KMS-11 (cell line): Measurements from ENCODE around the gene CD4.

Experiments
- H2AFZ ChIP-seq: fragments of 200-600 bp; sonication (generic); 2 replicates; pipeline ENCODE4 v1.6.1; 2016; ENCODE audit warnings: antibody characterized with exemption, mixed run types, low read depth
- H3K27ac ChIP-seq: fragments of 200-600 bp; sonication (generic); 2 replicates; pipeline ENCODE4 v1.6.1; 2016; ENCODE audit warnings: mild to moderate bottlenecking, mixed run types
- H3K27me3 ChIP-seq: fragments of 200-600 bp; sonication (generic); 2 replicates; pipeline ENCODE4 v1.6.1; 2017; ENCODE audit warnings: mild to moderate bottlenecking, low read depth, mixed run types, moderate library complexity; ENCODE audit not compliant: insufficient read depth
- H3K36me3 ChIP-seq: fragments of 200-600 bp; sonication (generic); 2 replicates; pipeline ENCODE4 v1.6.1; 2017; ENCODE audit warnings: mild to moderate bottlenecking, mixed run types; ENCODE audit not compliant: insufficient read depth
- H3K4me1 ChIP-seq: fragments of 200-600 bp; sonication (generic); 2 replicates; pipeline ENCODE4 v1.6.1; 2016; ENCODE audit warnings: mild to moderate bottlenecking, low read depth, mixed run types; ENCODE audit not compliant: poor library complexity, severe bottlenecking
- H3K4me2 ChIP-seq: fragments of 200-600 bp; sonication (generic); 2 replicates; pipeline ENCODE4 v1.7.0; 2016; ENCODE audit warnings: mild to moderate bottlenecking, mixed run types
- H3K4me3 ChIP-seq: fragments of 200-600 bp; sonication (generic); IDR thresholded peaks from 2 replicates; pipeline ENCODE4 v1.6.1; 2017; ENCODE audit warnings: low read depth, low read length, mixed read lengths; ENCODE audit not compliant: insufficient read depth
- H3K79me2 ChIP-seq: fragments of 200-600 bp; sonication (generic); 2 replicates; pipeline ENCODE4 v1.6.1; 2016; ENCODE audit warnings: low read depth, mixed run types; ENCODE audit not compliant: insufficient read depth
- H3K9ac ChIP-seq: fragments of 200-600 bp; sonication (generic); 2 replicates; pipeline ENCODE4 v1.6.1; 2016; ENCODE audit warnings: mild to moderate bottlenecking, mixed run types
- H4K20me1 ChIP-seq: fragments of 200-600 bp; sonication (generic); 2 replicates; pipeline ENCODE4 v1.6.1; 2016; ENCODE audit warnings: mild to moderate bottlenecking, mixed run types; ENCODE audit not compliant: insufficient read depth
- CTCF ChIP-seq: fragments of 200-600 bp; sonication (generic); conservative IDR thresholded peaks from 2 replicates; pipeline ENCODE4 v1.6.1; 2017; ENCODE audit warnings: low read depth, mild to moderate bottlenecking, antibody characterized with exemption, low read length, moderate library complexity, mixed read lengths

CD4 gene

GRCh38 chr12:6792522-6793201 is 3.3 kb downstream of the CD4 start:
- TF ChIP-seq CTCF = no peak
- Histone ChIP-seq H3K79me2 (no peaks in the 10 kb centered on the region), H3K27me3 (no peaks in the 10 kb centered on the region), H3K36me3 (no peaks in the 10 kb centered on the region), H3K4me3 (no peak overlapping the region), H4K20me1 (no peaks in the 10 kb centered on the region), H3K27ac (no peak overlapping the region), H3K9ac (no peak overlapping the region), H2AFZ (no peak overlapping the region), H3K4me1 (no peaks in the 10 kb centered on the region), H3K4me2 (no peak overlapping the region)

GRCh38 chr12:6795088-6795487 is 5.8 kb downstream of the CD4 start:
- Histone ChIP-seq H3K4me1 (no peaks in the 10 kb centered on the region), H4K20me1 (no peaks in the 10 kb centered on the region), H3K27ac (no peak overlapping the region), H3K4me2 (no peak overlapping the region), H3K79me2 (no peaks in the 10 kb centered on the region), H2AFZ (no peak overlapping the region), H3K4me3 (no peak overlapping the region), H3K9ac (no peak overlapping the region), H3K27me3 (no peaks in the 10 kb centered on the region), H3K36me3 (no peaks in the 10 kb centered on the region)
- no peak for TF ChIP-seq CTCF

GRCh38 chr12:6796576-6796975 is 7.2 kb downstream of the CD4 start:
- no peak overlapping the region for H3K4me3 ChIP-seq
- H3K4me1 ChIP-seq = no peaks in the 10 kb centered on the region

GRCh38 chr12:6799147-6799546 is 9.8 kb downstream of the CD4 start:
- H3K4me1 ChIP-seq = no peaks in the 10 kb centered on the region
- H3K79me2 ChIP-seq = no peaks in the 10 kb centered on the region
- no peaks in the 10 kb centered on the region for H4K20me1 ChIP-seq
- no peak overlapping the region for H3K4me3 ChIP-seq
- no peak for TF ChIP-seq CTCF
- H3K27me3 ChIP-seq = no peaks in the 10 kb centered on the region
- no peak overlapping the region for H3K4me2 ChIP-seq
- no peak overlapping the region for H3K27ac ChIP-seq
- H2AFZ ChIP-seq = no peak overlapping the region
- no peak overlapping the region for H3K9ac ChIP-seq
- H3K36me3 ChIP-seq = no peaks in the 10 kb centered on the region

More at GRCh38 chr12:6796576-6796975, 7.2 kb downstream of the CD4 start:
- Histone ChIP-seq H3K79me2 (no peaks in the 10 kb centered on the region), H3K27ac (no peak overlapping the region), H3K27me3 (no peaks in the 10 kb centered on the region), H4K20me1 (no peaks in the 10 kb centered on the region), H3K4me2 (no peak overlapping the region), H3K9ac (no peak overlapping the region), H3K36me3 (no peaks in the 10 kb centered on the region), H2AFZ (no peak overlapping the region)
- no peak for TF ChIP-seq CTCF
